ENCODE data around the gene NMNAT3.

NMNAT3 gene

DNA sequence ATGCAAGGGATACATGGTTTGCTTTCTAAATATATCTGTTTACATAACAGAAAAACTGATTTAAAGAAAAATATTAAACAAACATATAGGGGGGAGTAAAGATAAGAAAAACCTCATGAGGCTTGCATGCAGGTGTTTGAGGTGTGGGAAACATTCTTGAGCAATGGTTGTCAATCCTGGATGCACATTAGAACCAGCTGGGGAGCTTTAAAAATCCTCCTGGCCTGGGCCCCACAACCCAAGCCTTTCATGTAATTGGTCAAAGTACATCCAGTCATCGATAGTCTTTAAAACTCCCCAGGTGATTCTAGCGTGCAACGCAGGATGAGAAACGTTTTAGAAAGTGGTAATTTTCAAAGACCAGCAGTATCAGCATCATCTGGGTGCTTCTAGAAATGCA is 18.3 kb downstream of the NMNAT3 start:
- CTCF ChIA-PET: no interaction called here
- POLR2A ChIA-PET: no interaction called here

DNA sequence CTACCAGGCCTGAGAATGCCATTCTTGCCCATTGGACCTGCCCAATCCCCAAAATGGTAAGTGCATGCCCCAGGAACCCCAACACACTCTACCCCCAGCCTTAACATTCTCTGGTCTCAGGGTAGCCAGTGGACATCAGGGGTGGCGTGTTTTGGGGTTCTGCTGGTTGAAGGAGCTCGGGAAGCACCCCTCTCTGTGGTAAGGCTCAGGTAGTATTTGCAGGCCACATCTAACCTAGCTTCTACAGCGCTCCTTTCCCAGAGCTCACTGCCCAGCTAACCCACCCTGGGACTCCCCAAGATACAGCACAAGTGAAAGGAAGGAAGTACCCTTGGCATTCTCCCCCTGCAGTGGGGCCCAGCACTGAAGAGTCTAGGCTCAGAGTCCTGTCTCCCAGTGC is 19.8 kb downstream of the NMNAT3 start:
- TF ChIP-seq CTCF (IDR thresholded peaks at IDR 0.05; ENCODE audit: control extremely low read depth, extremely low read depth, low read depth, missing control alignments): no peak
- ChIA-PET CTCF (no interaction called here), POLR2A (no interaction called here)
- no peak for DNase-seq (ENCODE audit: extremely low spot score)

More for the DNA sequence above, 18.3 kb downstream of the NMNAT3 start:
- DNase-seq (ENCODE audit: extremely low spot score): no peak
- no peak for TF ChIP-seq CTCF (IDR thresholded peaks at IDR 0.05; ENCODE audit: control extremely low read depth, extremely low read depth, low read depth, missing control alignments)

- DNase-seq (ENCODE audit: extremely low spot score): no peak
- TF ChIP-seq CTCF (IDR thresholded peaks at IDR 0.05; ENCODE audit: control extremely low read depth, extremely low read depth, low read depth, missing control alignments): no peak
- CTCF ChIA-PET: no interaction called here
- POLR2A ChIA-PET: no interaction called here
Measured at GRCh38 chr3:139657434-139657833, 20.3 kb downstream of the NMNAT3 start.

DNA sequence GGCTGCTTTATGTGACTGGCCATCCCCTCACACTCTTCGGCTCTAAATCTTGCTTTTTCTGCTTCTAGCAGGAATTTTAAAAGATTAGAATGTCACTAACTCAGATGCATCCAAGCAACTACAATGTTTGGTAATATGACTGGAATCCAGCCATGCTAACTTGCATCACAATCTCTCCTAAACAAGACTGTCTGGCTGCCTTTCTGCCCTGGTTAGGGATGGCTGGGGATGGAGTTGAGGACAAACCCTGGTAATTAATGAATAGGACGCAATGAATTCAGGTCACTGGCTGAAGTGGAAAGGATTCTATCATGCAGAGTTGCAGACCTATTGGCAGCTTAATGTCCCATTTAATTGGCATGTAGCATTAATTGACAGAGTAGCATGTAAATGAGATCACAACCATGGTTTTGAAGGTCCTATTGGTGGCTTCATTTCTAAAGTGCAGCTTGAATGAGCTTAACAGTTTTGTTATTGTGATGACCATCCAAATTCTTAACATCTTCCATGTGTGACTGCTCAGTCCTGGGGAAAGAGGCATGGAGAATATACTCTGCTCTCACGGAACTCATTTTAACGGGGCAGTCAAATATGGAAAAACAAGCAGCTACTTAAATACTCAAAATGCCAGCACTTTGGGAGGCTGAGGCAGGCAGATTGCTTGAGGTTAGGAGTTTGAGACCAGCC is 21.7 kb downstream of the NMNAT3 start:
- POLR2A ChIA-PET: no interaction called here
- TF ChIP-seq CTCF (IDR thresholded peaks at IDR 0.05; ENCODE audit: control extremely low read depth, extremely low read depth, low read depth, missing control alignments): no peak
- DNase-seq (ENCODE audit: extremely low spot score): no peak
- CTCF ChIA-PET: interaction anchor here (1.4 kb wide), 1 partner anchor 38 kb away, joined by 3 read pairs; no protein-coding TSS in a partner anchor

DNA sequence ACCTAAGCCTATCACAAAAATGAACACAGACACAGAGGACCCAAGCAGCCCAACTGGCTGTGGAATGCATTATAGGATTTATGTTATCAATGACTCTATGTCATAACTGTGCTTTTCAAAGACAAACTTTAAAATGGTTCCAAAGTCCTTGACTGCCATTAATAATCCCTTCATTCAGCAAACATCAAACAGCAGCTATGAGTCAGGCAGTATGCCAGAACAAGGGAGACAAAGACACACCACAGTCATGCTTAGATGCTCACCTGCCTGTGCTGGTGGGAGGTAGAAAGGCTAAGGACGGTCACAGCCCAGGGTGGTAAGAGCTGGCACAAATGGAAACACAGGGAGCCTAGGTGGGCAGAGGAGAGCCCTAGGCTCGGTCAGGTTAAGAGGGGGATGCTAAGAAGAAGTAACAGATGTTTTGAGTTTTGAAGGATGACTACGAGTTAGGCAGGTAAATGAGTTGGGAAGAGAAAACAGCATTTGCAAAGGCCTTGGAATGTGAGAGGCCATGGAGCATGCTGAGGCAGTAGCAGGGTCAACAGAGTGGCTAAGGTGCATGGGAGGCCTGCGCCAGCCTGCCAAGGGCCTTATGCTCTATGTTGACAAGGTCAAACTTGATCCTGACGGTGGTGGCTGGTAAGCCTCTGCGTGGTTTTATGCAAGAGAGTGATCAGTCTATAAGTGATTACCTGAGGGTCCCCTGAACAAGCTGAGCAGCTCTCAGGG is 23.0 kb downstream of the NMNAT3 start:
- CTCF ChIA-PET: interaction anchor here (1.4 to 1.8 kb wide), 2 partner anchors 8 to 40 kb away, joined by 3 to 6 read pairs; no protein-coding TSS in a partner anchor
- no peak for DNase-seq (ENCODE audit: extremely low spot score)
- no peak for TF ChIP-seq CTCF (IDR thresholded peaks at IDR 0.05; ENCODE audit: control extremely low read depth, extremely low read depth, low read depth, missing control alignments)
- POLR2A ChIA-PET: no interaction called here

GRCh38 chr3:139653582-139653981 is 24.2 kb downstream of the NMNAT3 start:
- POLR2A ChIA-PET: no interaction called here
- CTCF ChIA-PET: interaction anchor here (1.8 kb wide), 1 partner anchor 9 kb away, joined by 6 read pairs; no protein-coding TSS in a partner anchor
- TF ChIP-seq CTCF (IDR thresholded peaks at IDR 0.05; ENCODE audit: control extremely low read depth, extremely low read depth, low read depth, missing control alignments): no peak
- no peak for DNase-seq (ENCODE audit: extremely low spot score)

All from GM10248 (cell line).